Stimulated activated CD8-positive, alpha-beta memory T cell treated with anti-CD3 and anti-CD28 coated beads, Interleukin-7, amount 100 ng/mL, for 24 hours (primary cell): ENCODE measurements around the gene ANKRD60.

ENCODE experiments used
- DNase-seq: peaks from one replicate; pipeline ENCODE4 v3.0.0-alpha.2; 2020; ENCODE audit warnings: low read depth

The ANKRD60 gene

DNA sequence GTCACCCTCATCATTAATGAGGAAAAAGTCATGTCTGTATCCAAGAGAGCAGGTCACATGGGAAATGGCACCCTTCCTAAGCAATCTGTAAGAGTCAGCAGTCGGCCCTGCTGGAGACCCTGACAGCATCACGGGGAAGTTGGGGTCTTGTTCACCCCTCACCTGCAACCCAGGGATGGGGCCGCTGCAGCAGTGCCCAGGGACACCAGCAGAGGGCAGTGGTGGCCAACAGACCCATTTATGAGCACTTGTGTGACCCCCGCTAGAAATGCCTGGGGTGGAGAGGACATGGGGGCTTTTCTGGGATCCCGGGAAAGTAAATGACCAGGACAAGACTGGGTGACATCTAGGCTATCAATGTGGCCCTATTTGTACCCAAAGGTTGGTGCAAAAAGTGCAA lies 35.9 kb downstream of the ANKRD60 start:
- peak; percentile 19 for DNase-seq

DNA sequence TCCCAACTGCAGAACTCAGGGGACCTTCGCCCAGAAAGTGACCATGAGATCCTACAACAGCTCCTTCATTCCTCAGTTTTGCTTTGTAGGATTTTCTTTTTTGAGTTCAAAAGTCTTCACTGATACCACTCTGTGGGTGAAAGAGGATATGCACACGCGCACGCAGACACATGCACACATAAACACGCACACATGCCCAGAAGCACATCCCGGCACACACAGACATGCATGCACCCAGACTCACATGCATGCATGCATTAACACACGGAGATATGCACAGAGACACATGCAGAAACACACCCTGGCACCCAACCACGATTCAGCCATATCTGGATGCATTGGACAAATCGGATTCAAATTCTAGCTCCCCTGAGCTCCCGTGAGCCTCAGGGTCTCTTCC lies 36.4 kb downstream of the ANKRD60 start:
- no peak for DNase-seq

DNA sequence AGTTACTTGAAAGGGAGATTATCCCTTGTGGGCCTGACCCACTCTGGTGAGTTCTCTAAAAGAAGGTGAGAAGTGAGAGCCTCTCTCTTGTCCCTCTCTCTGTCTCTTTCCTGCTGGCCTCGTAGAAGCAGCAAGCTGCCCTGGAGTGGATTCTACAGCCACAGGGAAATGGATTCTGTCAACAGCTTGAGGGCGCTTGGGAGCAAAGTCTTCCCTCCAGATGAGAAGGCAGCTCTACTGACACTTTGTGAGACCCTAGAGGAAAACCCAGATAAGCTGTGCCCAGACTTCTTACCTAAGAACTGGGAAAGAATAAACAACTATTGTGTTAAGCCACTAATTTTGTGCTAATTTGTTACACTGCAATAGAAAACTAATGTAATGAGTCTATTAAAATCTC lies 39.9 kb downstream of the ANKRD60 start:
- no peak for DNase-seq

DNA sequence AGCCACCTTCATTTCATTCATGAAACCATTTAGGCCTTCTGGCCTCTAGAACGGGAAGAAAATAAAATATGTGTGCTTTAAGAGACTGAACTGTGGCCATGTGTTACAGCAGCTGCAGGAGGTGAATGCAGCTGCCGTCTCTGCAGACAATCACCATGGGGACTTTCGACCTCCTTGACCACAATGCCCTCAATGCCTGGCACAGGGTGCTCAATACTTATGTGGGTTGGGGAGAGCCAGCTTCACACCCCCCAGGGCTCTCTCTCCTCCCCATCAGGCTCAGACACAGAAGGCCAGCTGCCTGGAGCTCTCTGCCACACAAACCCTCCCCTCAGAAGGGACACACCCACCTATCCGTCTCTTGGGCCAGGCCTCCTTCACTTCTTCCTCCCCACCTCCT lies 43.5 kb downstream of the ANKRD60 start:
- DNase-seq = no peak

DNA sequence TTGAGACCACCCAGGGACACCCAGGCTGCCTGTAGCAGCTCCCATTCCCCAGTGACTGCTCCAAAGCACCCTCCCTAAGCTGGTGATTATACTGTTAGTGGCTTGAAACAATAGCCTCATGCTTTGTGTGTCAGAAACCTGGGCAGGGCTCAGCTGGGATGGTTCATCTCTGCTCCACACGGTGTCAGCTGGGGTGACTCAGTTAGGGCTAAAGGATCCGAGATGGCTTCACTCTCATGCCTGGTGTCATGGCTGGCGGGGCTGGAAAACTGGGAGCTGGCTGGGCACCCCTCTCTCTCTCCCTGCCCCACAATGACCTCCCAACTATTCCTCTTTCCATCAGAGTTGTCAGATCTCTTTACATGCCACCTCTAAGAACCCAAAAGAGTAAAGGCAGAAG lies 44.4 kb downstream of the ANKRD60 start:
- DNase-seq = no peak

DNA sequence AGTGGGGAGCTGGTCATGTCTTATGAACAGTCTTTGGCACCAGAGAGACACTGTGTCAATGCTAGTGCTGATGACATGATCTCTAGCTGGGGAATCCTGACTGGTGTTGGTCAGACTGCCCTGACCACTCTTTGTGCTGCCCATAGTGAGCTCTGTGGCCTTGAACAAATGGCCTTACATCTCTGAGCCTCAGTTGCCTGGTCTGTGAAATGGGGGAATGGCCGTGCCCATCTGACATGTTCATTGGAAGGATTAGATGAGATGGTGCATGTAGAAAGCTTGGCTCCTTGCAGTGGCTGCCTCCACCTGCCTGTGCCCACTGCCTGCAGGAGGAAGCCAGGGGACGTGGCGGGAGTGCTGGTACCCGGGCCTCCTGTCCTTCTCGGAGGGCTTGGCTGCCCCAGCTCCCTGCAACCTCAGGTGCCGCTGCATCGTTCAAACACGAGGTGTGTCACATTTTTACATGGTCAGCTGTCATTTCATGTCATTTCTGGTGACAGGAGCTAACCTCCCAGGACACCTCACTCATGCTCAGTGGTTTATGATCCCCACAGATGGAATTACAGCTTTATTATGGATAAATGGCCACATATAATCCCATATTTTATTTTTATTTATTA lies 45.8 kb downstream of the ANKRD60 start:
- no peak for DNase-seq

DNA sequence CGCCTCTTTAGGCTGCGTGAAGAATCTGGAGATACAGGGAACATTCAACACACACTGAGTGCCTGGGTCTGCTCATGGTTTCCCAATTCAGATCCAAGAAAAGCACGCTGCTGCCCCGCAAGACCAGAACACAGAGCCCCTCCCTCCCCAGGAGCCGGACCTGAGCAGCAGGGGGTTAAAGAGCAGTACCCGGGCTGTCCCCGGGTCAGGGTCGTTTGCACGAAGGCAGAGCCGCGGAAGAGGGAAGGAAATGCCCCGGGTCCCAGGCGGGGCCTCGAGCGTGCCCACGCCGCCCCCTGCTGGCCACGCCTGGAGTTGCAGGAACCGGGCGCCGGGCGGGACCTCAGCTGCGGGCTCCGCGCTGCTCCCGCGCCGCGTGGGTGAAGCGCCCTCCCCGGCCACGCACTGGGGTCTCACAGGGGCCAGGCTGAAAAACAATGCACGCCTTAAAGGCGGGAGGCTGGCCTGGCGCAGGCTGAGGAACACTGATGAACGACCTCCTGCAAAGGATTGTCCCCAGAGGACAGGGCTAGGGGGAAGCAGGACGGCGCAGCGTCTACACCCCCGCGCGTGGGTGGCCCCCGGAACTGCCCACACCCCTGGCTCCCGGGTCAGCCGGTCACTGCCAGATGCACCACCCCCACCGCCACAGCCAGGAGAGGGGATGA lies 48.9 kb downstream of the ANKRD60 start:
- peak; percentile 39 for DNase-seq

DNA sequence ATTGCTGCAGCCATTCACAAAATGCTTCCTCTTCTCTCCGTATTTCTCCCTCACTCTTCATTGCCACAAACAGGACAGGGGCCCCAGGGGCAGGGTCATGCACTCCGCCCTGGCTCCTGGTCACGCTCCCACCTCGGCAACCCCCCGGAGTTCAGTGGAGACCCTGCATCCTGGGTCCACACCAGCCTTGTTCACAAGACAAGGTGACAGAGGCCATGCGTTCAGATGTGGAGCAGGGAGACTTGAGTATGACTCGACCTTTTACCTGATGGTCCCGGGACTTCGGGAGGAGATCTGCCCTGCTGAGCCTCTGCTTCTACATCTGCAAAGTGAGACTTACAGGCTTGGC lies 49.4 kb downstream of the ANKRD60 start:
- no peak for DNase-seq

DNA sequence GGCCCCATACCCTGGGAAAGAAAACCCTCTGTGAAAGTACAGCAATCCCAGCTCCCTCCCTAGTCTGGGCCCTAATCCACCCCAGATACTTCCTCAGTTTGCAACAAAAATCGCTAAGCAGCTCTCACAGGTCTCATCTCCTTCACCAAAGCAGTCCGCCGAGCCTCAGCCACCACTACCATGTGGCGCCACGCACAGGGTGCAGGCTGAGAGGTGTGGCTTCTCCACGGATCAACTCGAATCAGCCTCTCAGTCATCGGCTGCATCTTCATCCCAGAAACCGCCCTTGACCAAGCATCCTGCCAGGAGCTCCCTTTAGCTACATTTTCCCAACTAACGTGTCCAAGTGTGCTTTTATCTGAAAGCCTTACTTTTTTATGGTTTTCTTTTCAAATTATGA lies 50.7 kb downstream of the ANKRD60 start:
- no peak for DNase-seq

DNA sequence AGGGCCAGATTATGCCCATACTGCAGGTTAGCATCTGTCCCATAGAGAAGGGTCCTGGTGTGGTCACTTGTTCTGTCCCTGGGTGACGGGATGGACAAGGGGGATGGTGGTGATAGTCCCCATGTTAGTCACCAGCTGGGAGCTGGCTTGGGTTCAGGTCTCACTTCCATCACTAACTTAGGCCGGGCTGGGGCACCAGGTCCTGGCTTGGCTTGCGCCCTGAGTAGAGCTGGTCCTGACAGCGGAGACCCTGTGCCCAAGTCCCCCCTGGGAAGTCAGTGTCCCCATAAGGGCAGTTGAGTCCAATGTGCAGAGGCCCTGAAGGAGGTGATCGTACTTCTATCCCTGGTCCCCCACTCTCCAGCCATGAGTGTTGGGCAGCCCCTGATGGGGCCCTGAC lies 52.6 kb downstream of the ANKRD60 start:
- no peak for DNase-seq

DNA sequence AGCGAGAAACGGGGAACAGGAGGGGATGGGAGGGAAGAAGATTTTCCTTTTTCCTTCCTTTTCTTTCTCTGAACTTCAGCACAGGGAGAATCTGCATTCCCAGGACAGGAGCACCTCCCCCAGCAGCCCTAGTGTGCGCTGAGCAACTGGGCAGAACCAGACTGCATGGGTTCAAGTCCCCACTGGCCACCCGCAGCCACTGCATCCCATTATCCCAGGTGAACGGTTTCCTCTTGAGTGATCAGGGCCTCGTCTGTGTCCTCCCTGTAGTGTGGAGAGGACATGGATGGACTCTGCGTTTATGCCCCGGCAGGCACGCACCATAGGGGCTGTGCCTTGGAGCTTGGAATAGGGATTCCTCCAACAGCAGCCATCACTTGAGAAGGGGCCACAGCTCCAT lies 53.0 kb downstream of the ANKRD60 start:
- DNase-seq = no peak

DNA sequence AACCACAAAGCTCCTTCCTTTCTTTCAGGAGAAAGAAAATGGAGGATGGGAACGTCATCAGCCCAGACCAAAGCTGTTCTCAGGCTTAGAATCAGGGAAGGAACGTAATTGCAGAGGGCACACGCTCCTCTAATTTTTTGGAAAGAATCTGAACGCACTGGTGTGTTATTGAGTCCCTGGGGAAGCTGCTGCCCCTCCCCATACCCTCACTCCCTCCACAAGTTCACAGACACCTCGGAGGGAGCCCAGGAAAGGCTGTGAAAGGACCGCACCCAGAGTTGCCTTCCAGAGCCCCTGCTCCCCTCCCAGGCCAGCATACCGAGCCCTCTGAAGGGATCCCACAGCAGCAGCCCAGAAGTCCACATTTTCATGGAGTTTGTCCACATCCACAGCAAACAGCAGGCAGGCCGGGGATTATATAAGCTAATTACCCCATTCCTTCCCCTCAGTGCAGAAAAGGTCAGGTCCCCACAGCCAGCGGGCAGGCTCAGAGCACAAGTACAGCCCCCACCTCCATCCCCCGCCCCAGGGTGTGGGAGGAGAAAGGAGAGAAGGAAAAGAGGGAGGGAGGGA lies 53.7 kb downstream of the ANKRD60 start:
- DNase-seq = no peak

DNA sequence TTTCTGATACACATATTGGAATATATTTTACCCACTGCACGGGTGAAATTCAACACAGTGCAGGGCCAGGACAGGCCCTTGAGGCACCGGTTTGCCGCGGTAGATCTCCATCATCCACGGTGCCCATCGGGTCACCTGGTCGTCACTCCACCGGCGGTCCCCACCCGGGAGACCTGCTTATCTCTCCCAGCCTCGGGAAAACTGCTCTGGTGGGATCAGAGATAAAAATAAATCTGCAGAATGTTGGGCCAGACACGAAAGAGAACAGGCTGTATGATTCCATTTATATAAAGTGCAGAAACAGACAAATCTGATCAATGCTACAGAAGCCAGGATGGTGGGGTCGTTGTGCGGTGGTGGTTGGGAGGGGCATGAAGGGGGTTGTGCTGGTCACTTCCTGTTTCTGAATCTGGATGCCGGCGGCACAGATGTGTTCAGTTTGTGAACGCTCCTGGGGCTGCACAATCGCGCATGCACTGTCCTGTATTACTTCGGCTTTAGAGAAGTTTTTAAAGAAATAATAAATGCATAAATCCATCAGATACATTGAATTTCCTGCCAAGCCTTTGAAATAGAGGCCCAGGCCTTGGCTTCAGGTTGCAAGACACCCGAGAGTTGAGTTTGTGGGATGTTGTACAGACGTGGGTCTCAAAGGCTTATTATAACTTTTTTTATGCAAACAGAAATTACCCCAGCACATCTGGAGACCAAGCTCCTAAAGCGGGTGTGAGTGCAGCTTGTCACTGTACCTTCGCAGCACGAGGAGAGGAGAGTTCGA lies 54.3 kb downstream of the ANKRD60 start:
- no peak for DNase-seq

DNA sequence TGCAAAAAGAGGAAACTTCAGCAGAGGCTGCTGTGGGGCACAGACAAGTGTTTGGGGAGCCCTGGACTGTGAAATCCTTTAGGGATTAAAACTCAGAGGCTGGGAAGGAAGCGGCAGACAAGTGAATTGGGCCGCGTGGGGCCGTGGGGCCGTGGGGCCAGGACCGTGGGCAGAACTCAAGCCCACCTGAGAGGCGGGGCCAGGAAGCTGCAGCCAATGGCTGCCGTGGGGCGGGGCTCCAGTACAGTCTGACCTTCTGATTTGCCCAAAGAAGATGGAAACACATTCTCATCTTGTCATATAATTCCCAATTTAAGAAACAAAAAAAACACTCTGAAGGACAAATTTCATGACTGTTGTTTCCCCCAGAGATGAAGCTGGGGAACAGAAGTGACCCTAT lies 55.4 kb downstream of the ANKRD60 start:
- DNase-seq = no peak

DNA sequence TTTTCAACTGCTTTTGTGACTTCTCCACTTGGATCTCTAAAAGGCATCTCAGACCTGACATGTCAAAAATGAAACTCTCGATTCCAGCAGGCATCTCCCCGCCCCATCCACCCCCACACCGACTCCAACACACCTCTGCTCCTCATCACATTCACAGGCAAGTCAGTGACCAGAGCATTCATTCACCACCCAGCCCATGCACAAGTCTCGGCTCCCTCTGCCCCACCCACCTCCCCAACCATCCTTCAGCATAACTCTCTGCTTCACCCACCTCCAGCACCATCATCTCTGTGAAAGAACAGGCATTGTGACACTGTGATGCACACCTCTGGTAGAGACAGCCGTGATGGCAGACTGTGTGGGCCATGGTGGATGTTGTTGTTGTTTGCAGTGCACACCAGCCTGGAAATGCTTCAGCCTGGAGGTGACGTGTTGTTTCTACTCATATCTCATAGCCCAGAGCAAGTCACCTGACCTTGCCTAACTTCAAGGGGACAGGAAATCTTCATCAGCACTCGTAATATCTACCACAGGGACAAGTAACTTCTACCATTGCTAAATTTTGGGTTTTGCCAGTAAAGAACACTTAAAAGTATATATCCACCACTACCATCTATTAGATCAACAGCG lies 56.5 kb downstream of the ANKRD60 start:
- no peak for DNase-seq

DNA sequence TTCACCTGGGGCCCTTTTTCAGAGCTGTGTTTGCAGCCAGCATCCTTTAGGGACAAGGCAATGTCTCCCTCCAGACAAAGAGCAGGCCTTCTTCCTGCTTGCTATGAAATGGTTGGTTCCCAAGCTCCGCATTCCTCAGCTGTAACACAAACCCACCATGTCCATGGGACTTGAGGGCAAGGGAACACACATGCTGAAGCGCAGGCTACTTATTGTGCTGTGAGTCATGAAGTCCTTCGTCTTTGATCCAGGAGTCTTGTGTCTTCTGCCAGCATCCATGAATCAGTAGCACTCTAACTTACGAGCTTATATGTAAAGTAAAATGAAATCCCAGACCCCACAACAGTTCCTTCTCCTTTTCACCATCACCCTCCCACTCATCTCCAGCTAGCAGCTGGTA lies 59.0 kb downstream of the ANKRD60 start:
- DNase-seq = no peak

DNA sequence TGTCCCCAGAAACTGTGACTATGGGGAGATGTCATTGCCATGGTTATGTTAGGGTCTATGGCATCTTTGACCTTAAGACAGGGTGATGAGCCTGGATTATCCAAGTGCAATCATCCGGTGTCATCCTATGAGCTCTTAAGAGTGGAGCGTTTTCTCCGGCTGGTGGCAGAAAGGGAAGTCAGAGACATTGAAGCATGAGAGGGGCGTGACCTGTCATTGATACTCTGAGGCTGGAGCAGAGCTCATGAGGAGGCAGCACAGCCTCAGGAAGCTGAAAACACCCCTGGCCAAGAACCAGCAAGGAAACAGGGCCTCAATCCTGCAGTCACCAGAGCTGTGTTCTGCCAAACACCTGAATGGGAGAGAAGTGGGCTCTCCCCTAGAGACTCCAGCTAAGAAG lies 59.6 kb downstream of the ANKRD60 start:
- DNase-seq = no peak

DNA sequence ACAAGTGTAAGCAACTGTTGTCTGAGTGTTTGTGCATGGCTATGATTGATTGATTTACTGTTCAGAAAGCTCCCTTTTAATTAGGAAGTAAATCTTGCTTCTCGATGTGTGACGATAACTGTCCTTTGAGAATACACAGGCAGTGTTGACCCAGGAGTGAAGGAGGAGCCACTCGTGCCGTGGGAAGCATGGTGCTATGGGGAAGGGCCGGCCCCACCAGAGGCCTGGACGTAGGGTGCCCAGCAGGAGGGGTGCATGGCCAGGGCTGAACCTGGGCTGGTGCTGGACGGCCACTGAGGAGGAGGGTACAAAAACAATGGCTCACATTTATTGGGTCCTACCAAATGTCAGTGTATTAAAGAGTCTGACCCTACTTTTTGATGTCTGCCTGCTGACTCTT lies 60.7 kb downstream of the ANKRD60 start:
- no peak for DNase-seq
